GM12865 (cell line): ENCODE data around the gene ZNF804B.

ENCODE experiments used
- DNase-seq: peaks from one replicate; pipeline ENCODE4 v3.0.0; 2010; ENCODE audit warnings: low read depth
- H3K4me3 ChIP-seq: 2 replicates; pipeline ENCODE4 v1.5.1; 2011; ENCODE audit warnings: mild to moderate bottlenecking, low read depth, low read length, control low read depth
- CTCF ChIP-seq: IDR thresholded peaks from 2 replicates; pipeline ENCODE4 v1.5.1; 2011; ENCODE audit warnings: low read length, control low read depth, low read depth, inconsistent platforms; ENCODE audit not compliant: insufficient read depth; ENCODE audit errors: missing control alignments

The ZNF804B gene

GRCh38 chr7:89001306-89001705 lies 241.8 kb downstream of the ZNF804B start:
- H3K4me3 ChIP-seq = no peak overlapping the region
- DNase-seq = no peak
- no peak for TF ChIP-seq CTCF

- peak overlapping the region; percentile 44 for H3K4me3 ChIP-seq
Measured at GRCh38 chr7:89002981-89003956, 243.8 kb downstream of the ZNF804B start.

GRCh38 chr7:89012016-89012415 lies 252.5 kb downstream of the ZNF804B start:
- no peak for DNase-seq
- no peak overlapping the region for H3K4me3 ChIP-seq
- TF ChIP-seq CTCF = no peak

More at GRCh38 chr7:89002981-89003956, 243.8 kb downstream of the ZNF804B start:
- peak; percentile 31 for DNase-seq
- no peak for TF ChIP-seq CTCF

GRCh38 chr7:89017695-89018094 lies 258.2 kb downstream of the ZNF804B start:
- DNase-seq = no peak
- TF ChIP-seq CTCF = no peak
- no peak overlapping the region for H3K4me3 ChIP-seq

- no peak for TF ChIP-seq CTCF
- no peak for DNase-seq
- no peak overlapping the region for H3K4me3 ChIP-seq
Measured at GRCh38 chr7:89021741-89022140, 262.2 kb downstream of the ZNF804B start.

- no peak overlapping the region for H3K4me3 ChIP-seq
- TF ChIP-seq CTCF = no peak
- DNase-seq = no peak
Measured at GRCh38 chr7:89023206-89023605, 263.7 kb downstream of the ZNF804B start.

GRCh38 chr7:89023877-89024276 lies 264.4 kb downstream of the ZNF804B start:
- no peak for DNase-seq
- H3K4me3 ChIP-seq = no peak overlapping the region
- TF ChIP-seq CTCF = no peak
